IPS-11a (cell line): ENCODE data around the gene MVB12B.

ENCODE experiments used
- H3K4me3 ChIP-seq: one replicate; pipeline ENCODE4 v1.5.1; 2013; ENCODE audit warnings: low read depth, low read length, control low read depth

The MVB12B gene

DNA sequence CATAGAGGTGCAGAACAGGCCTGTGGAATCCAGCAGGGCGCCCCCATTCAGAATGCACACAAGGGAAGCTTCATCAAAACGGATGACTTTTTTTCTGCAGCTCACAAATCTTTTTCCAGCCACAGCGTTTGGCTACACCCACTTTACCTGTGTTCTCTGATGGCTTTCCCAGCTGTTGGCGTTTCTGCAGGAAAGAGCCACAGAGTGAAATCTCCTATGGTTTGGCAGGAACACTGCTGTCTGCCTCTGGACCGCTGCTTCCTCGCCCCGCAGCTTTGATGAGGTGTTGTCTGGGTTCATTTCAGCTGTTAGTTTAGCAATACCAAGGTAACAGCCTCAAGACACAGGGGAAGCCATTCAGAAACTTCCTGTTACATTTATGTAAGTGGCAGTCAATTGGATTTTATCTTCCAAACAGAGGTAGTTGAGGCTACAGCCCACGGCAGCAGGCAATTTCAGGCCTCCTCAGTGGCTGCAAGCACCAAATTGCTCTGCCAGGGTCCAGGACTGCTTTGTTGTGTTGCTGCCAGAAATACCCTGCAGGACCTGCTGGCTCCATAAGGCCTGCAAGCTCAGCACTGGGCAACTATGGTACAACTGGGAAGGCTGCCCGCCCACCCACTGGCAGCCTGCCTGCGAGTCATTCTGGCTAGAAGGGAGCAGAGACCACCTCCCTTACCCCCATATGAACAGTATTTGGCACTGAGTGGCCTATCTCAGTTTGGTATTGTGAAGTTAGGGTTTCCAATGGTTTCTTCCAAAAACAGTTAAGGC lies 96.7 kb downstream of the MVB12B start:
- no peak overlapping the region for H3K4me3 ChIP-seq

DNA sequence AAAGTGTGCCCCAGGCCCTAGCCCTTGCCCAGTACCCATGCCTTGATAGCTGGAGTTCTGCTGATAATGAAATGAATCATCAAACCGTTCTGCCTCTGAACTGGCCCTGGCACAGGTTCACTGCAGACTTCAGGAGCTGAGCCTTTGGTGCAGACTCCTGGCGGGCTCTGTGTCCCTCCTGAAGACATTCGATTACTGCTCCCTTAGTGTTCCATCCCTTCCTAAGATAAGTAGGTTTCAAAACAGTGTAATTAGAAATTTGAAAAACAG lies 97.2 kb downstream of the MVB12B start:
- no peak overlapping the region for H3K4me3 ChIP-seq

DNA sequence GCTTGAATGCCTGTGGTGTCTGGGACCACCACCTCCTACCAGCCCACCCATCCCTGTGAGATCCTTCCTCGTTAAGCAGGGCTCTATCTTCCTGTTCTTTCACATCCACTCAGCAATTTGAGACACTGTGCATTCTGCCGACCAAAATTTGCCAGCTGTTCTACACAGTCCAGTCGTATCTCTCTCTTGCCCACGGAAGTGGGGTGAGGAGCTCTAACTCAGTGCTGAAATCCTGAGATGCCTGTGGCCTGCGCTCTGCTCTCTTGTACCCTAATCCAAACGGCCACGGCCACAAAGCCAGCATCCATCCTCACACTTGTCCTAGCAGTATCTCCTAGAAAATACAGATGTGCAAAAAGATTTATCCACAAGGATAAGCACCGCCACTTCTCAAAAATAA lies 97.9 kb downstream of the MVB12B start:
- H3K4me3 ChIP-seq, result no peak overlapping the region

DNA sequence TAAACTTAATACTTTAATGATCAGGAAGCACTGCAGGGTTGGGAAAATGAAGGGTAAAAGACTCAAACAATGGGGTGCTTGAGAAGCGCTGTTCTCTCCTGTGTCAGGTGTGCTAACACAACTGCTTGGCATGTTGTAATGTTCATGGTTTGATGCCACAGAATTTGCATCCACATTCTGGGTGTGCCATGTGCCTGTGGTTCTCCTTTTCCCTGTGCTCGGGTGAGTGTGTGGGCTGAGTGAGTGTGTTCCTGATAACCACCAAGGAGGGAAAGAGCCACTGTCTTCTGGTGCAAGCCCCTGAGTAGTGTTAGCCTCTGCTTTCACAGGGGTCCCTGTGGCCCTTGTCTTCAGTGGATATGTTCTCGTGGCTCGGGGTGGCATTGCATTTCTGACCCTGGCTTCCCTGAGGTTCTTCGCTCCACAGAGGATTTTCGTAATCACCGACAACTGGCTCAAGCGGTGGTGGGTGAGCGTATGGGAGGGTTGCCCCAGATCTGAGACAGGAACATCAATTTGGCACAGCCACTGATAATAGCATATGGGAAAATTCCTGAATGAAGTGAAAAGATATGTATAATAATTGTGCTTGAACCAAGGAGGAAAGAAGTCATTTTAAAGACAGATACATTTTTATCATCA lies 102.0 kb downstream of the MVB12B start:
- no peak overlapping the region for H3K4me3 ChIP-seq

DNA sequence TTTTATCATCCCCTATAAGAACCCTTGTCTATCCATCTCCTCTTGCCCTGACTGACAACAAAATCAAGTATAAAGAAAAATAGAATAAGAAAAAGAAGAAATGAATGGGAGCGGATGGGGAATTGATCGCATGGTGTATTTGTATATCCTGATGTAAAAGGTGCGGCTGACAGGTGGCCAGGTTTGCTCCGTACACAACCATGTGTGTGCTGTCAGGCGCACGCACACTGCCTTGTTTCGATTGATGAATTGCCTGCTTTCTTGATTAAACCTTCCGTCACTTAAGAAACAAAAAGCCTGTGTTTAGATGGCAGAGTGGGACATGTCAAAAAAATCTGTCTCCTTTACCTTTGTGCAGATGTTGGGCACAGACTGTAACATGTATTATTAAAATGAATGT lies 102.6 kb downstream of the MVB12B start:
- H3K4me3 ChIP-seq, result no peak overlapping the region

DNA sequence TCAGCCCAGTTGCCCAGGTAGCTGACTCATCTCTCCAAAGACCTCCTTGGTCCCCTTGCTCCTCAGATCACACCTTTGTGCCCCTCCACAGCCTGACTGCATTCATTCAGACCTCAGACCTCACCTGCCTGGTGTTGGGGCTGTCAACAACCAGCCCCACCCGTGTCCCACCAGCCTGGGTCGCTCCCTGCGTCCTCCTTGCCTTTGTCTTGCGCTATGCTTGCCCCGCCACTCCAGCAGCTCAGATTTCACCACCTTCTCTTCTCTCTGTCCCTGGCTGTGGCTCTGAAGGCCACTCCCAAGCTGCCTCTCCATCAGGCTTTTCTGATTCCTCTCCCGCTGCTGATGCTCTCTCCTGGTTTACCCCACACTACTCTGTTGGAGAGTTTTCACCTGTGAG lies 103.5 kb downstream of the MVB12B start:
- H3K4me3 ChIP-seq, result no peak overlapping the region

DNA sequence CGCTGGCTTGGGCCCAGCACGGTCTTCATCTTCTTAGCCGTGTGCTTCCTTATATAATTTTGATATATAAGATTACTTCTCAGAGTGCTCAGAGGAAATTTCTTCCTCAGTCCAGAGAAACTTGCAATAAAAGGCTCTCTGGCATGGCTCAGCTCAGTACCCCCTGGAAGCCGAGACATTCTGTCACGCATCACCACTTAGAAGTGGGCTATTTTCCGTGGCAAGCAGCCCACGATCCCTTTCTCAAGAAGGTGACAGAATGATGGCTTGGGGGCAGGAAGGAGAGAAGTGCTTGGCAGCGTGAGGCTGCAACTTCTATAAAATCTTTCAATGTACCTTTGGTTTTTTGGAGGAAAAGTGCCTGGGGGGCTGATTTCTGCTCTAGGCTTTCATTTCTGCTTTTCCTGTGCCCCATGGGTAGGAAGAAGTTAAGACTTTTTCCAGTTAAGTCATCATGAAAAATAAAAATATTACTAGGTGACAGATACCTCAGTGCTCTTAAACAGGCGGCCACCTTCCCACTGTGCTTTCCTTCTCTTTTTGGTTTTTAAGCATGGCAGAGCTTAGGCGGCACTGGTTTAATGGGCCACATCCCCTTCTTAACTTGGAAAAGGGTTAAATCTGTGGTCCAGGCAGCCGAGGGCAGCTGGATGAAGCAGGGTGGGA lies 104.6 kb downstream of the MVB12B start:
- no peak overlapping the region for H3K4me3 ChIP-seq

DNA sequence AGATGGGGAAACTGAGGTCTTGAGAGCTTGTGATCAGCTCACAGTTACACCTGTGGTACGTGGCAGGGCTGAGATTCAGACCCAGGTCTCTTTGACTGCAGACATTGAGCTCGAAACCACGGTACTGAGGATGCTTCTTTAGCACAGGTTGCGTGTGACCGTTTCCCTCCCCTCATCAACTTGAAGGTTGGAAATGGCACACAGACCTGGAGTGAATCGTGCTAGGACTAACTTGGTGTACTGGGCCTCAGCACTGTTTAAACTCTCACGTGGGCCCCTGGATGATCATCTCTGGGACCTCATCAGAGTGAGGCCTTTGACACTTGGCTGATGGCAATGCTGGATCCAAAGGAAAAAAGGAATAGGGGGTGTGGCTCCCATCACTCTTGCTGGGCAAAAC lies 106.0 kb downstream of the MVB12B start:
- no peak overlapping the region for H3K4me3 ChIP-seq

DNA sequence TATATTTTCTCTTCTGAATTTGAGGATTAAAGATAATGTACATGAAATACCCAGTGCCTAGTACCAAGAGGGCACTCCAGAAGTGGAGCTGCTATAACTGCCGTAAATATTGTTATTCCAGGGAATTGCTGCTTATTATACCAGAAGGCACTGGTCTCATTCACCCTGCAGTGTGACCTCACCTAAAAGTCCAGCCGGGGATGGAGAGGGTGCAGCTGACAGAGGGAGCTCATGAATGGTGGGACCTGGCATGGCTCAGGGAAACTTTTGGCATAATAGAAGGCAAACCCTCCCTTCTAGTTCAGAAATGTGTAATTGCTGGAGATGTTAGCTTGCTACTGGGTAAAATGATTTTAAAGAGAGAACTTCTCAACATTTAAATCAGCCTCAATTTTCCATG lies 108.5 kb downstream of the MVB12B start:
- no peak overlapping the region for H3K4me3 ChIP-seq

DNA sequence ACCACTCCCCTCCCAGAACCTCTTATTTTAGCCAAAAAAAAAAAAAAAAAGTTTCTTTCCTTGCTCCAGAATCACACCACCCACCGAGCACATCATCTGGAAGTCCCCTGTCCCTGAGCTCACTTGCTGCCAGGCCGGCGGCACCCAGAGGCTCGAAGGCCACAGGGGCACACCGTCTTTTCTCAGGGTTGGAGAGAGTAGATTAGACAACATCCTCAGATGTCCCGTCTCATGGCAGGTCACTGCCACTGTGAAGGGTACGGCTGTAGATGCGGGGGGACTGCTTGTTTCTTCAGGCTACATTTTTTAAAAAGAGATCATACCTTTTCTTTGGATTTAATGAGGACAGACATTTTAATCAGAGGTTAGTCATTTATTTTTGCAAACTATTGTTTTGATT lies 109.0 kb downstream of the MVB12B start:
- no peak overlapping the region for H3K4me3 ChIP-seq

DNA sequence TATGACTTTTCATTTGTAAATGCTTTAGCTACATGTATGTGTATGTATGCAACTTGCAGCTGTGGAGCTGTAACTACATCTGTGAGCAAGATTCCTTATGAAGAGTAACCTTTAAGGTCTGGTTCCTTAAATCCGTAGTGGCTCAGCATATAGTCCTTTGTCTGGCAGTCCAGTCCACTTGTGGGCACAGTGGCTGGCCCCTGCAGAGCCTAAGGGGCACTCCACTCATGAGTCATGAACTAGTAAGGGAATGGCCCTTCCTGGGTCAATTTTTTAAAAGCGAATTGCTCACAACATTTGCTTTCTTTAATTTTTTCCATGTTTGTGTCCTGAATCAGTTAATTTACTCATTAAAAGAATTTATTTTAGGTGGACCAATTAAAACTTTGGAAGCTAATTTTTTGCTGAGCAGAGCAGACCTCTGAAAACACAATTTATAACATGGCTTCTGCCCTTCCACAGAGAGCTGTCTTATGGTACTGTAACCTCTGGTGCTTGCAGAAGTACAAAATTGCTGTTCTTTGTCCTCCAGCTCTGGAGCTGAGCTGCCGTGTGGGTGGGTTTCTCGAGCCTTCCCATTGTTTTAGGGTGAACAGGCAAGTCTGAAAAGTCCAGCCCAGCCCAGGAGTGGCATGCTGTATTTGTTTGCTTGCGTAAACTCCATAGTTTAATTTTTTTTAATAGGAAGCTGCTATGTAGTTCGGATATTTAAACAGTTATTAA lies 110.1 kb downstream of the MVB12B start:
- no peak overlapping the region for H3K4me3 ChIP-seq

DNA sequence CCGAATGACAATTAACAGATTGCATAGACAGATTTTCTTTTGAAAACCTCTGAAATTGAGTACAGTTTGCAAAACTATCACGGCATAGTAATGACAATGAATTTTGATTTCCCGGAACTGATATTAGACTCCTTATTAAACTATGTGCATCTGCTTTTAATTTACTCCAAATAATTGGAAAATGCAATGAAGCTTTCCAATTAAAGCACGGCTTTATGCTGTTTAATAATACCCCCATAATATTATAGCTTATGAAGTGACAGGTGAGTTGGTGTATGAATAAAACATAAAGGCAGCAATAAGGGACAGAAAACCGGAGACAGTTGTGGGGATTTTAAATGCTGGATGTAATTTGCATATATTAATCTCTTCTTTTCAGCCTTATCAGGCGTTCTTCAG lies 110.6 kb downstream of the MVB12B start:
- no peak overlapping the region for H3K4me3 ChIP-seq

DNA sequence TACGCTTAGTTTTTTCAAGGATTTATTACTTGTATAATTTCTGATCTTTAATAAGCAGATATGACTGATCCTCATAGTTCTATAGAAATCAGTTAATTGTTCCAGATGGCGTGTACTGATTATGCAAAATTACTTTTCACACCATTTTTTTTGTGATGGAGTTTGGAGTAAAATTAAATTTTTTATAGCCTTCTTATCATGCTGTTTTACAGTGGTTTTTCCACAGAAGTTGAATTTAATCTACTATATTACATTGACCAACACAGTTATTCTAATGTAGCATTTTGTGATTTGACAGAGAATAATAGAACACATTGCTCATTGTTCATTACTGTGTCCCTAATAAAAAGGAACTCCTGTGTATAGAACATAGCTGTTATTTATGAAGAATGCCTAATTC lies 111.1 kb downstream of the MVB12B start:
- H3K4me3 ChIP-seq, result no peak overlapping the region

DNA sequence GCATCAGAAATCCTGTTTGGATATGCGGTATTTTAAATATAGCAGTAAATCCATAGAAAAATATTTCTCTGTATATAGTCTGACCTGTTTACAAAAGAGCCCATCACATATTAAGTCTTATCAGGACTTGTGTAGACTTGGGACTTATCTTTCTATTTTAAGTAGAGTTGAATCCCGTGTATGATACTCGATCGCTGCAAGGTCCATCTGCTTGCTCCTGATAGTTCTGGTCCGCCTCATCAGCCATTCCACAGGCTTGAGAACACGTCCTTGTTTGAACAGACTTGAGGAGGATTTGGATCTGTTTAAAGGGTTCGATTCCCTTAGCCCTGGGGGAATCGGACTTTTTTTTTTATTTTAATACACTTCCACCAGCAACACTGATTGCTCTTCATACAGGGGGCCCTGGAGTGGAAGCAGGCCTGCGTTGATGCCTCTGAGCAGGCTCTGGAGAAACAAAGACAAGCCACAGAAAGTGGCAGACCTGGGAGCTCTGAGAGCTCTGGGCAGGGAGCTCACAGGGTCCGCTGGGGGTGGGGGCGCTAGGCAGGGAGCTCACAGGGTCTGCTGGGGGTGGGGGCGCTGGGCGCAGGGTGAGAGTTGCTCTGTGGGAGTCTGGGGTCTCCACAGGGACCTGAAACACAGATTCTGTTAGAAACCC lies 112.2 kb downstream of the MVB12B start:
- no peak overlapping the region for H3K4me3 ChIP-seq

DNA sequence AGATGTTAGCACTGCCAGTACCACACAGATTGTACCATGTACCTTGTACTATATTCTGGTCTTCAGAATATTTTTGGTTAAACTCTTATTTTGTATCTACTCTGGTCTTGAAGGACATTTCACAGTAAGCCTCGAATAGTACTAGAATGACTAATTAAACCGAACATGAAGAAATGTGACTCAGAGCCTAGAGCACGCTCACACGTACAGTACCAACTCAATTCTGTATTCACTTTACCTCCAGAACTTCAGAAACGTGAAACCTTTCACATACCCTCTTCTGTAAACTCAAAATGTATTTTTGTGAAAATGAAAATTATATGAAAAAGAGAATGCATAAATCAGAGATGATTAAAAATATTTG lies 112.8 kb downstream of the MVB12B start:
- H3K4me3 ChIP-seq, result no peak overlapping the region

DNA sequence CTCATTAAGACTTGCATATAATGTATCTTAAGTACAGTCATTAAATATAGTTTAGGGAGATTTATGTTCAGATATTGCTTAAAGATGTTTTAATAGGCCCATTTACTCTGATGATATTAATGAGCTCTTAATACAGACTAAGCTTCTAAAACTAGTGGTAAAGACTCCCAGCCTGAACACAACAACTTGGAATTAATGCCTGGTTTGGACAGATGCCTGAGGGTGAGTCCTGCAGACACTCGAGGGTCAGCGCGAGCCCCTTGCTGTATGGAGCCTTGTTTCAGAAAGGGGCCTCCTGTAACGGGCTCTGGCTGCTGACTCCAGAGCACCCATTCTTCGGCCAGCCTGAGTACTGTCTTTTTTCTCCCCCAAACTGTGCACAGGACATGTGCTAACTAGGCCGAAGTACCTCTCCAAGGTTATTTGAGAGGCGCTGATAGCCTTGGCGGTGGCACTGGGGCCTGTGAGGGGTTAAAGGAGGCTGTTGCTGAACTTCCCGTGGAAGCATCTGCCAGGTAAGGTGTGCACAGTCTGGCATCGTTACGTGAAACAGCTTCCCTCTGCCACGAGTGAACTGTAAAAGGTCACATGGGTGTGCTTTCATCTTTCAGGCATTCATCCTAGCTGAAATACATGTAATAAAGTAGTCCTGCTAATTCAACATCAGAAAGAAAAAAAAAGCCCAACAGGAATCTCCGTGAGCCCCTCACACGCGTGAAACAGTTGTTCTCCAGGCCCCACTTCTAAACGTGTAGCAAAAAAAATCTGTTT lies 113.4 kb downstream of the MVB12B start:
- no peak overlapping the region for H3K4me3 ChIP-seq

DNA sequence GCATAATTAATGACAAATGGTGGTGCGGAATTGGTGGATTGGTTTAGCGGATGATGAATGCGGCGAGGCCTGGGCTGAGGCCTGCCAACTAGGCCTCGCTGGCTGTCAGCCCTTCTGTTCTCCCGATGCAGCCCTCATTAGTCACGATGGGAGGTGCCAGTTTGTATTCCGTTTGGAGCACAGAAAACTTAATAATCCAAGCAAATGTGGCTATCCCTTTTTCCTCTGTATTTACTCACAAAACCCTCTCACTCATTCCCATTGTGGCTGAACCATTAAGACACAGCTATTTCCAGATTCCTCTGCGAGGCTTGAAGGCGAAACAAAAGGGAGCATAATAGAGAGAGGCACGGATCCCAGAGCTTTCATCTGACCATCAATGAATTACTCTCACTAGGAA lies 114.3 kb downstream of the MVB12B start:
- H3K4me3 ChIP-seq, result no peak overlapping the region

DNA sequence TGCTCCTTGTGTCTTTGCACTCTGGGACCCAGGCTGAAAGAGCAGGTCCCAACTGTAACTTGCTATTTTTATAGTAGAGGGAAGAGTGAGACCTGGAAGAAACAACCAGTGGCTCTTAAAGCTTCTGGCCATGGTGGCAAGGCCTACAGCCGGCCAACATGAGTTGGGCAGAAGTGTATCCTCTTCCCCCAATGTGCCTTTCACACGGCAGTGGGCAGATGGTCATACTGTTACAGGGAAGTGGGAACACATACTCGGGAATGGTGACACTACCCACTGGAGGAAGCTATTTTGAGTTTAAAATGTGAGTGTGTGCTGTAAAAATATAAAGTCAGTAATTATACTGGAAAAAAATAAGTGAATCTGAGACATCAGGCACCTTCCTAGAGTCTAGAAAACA lies 116.0 kb downstream of the MVB12B start:
- no peak overlapping the region for H3K4me3 ChIP-seq

DNA sequence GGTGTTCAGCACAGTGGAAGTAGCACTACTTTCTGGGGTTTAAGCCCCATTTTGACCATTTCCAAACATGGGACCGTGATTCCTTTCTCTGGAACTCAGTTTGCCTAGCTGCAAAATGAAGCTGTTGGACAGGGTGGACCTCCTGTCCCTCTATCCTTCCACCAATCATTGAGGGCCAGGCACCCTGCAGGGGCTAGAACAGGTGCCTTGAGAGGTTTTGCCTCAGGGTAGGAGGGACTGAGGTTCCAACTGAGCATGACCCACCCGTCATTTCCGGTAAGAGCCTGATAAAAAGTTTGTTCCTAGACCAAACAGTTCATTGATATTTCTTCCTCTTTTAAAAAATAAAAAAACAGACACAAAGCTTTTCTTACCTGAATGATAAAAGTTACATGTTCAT lies 116.5 kb downstream of the MVB12B start:
- no peak overlapping the region for H3K4me3 ChIP-seq

DNA sequence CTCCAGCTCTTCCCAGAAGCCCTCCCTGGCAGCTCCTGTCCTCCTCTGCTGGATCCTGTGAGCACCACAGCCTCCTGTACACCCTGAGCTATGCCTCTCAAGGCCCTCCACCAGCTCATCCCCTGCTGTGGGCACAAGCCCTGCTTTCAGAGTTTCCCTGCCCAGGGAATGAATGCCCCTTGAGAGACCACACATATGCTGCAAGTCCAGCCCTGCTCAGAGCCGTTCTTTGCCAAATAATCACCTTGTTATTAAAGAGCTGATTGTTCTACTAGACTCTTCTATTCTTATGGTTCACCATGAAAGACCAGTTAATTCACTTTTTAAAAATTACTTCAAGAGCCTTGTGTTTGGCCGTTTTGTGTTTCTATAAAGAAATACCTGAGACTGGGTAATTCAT lies 121.5 kb downstream of the MVB12B start:
- H3K4me3 ChIP-seq, result no peak overlapping the region
